Measurements from ENCODE around the gene ADCY3. TPM values are rescaled to one million over a fixed set of nuclear protein-coding genes. Genes with fewer than 3 reads are reported as not detected.
A peak's percentile ranks its signal among the peaks of the same experiment; 100 is the strongest.

The ADCY3 gene
- total RNA-seq, 2 experiments from 2014 or later, result 55.4 to 55.7 TPM

DNA sequence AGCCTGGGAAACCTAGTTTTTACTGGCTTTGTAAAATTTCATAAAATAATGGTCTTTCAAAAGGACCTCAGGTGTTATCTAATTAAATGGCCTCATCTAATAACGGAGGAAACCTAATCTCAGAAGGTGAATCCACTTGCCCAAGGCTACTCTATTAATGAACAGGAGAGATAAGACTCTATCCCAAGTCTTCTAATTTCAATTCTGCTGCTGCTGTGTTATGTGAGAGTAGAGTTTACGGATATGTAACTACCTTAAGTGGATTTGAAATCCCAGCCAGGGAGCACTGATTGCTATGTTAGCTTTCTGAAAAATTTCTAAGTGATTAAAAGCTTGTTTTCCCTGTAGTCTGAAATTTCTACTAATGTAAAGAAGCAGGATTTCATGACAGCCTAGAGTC lies 17.2 kb upstream of the ADCY3 start:
- H3K4me3 Mint-ChIP-seq, result no peak overlapping the region
- no peak for DNase-seq
- no peak overlapping the region for H3K27ac Mint-ChIP-seq
- H3K36me3 Mint-ChIP-seq, result no peaks in the 10 kb centered on the region
- H3K9me3 Mint-ChIP-seq, result no peaks in the 10 kb centered on the region
- H3K27me3 Mint-ChIP-seq, result peaks cover 3% of the 10 kb centered on the region
- no peaks in the 10 kb centered on the region for H3K4me1 Mint-ChIP-seq

DNA sequence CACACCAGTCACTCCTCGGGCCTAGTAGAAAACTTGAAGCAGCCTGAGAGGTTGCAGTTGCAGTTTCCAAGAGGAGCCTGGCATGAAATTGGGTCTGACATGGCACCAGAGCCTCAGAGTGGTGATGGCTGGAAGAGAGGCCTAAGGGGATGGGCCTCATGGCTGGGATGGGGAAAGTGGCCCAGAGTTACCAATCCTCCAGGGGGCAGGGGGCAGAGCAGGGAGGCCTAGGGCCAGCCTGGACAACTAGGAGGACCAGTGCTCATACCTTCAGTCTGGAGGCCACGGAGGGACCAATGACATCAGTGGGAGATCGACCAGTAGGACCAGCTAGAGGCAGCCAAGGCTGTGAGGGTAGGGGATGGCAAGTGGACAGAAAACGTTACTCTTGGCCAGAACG lies 15.1 kb upstream of the ADCY3 start:
- Mint-ChIP-seq H3K9me3 (no peaks in the 10 kb centered on the region), H3K4me3 (no peak overlapping the region), H3K36me3 (no peaks in the 10 kb centered on the region), H3K27ac (no peak overlapping the region), H3K27me3 (peaks cover 3% of the 10 kb centered on the region), H3K4me1 (peaks cover 6% of the 10 kb centered on the region)
- no peak for DNase-seq

DNA sequence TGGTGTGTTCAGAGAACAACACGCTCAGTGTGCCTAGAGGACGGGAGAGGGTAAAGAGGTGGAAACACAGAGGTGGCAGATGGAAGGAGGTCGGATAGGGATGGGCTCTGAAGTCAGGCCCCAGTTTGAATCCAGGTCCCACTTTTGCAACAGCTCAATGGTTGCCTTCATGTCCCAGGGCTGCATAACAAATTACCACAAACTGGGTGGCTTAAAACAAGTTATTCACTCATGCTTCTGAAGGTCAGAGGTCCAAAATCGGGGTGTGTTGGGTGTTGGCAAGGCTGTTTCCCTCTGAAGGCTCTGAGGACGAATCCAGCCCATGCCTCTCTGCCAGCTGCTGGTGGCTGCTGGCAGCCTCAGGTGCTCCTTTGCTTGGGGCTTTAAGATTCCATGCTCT lies 12.7 kb upstream of the ADCY3 start:
- H3K4me3 Mint-ChIP-seq, result no peak overlapping the region
- no peaks in the 10 kb centered on the region for H3K9me3 Mint-ChIP-seq
- H3K36me3 Mint-ChIP-seq, result no peaks in the 10 kb centered on the region
- peaks cover 3% of the 10 kb centered on the region for H3K27me3 Mint-ChIP-seq
- H3K27ac Mint-ChIP-seq, result no peak overlapping the region
- peaks cover 6% of the 10 kb centered on the region for H3K4me1 Mint-ChIP-seq
- DNase-seq, result no peak

DNA sequence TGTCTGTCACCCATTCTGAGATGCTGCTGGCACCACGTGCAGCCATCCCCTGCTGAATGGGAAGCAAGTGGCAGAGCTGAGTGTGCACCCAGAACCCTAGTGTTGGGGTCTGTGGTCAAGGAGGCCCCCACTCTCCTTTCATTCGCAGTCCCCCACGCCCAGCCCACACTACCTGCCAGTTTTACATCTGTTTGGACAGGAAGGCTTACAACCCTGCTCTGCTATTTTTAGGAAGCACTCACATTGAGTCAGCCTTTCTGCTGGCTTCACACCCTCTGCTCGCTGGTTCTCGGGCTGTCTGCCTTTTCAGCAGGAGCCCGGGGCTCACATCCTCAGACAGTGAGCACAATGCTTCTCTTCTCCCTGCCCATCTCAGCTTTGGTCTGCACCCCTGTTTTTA lies 10.7 kb upstream of the ADCY3 start:
- Mint-ChIP-seq H3K27ac (no peak overlapping the region), H3K36me3 (no peaks in the 10 kb centered on the region), H3K27me3 (peaks cover 3% of the 10 kb centered on the region), H3K9me3 (no peaks in the 10 kb centered on the region), H3K4me1 (peaks cover 14% of the 10 kb centered on the region), H3K4me3 (no peak overlapping the region)
- peak; percentile 24 for DNase-seq

DNA sequence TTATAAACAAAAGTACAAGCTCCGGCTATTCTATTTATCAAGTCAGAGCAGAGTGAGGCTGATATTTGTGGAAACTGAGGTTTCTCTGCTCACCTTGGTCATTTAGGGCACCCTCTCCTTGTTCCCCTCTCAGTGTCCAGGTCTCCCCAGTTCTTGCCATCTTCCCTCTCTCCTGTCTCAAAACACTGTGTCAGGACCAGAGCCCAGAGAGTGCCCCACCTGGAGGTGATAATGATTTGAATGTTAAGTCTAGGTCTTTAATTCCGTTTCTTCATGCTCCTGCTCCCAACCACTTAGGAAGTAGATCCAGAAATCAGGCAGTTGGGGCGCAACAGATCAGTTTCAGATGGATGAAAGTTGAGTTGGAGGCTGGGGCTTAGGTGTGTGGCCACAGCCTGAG lies 9.2 kb upstream of the ADCY3 start:
- no peak for DNase-seq
- Mint-ChIP-seq H3K4me3 (no peak overlapping the region), H3K36me3 (no peaks in the 10 kb centered on the region), H3K9me3 (no peaks in the 10 kb centered on the region), H3K27me3 (peaks cover 3% of the 10 kb centered on the region), H3K4me1 (peaks cover 14% of the 10 kb centered on the region), H3K27ac (peak overlapping the region; percentile 1)

DNA sequence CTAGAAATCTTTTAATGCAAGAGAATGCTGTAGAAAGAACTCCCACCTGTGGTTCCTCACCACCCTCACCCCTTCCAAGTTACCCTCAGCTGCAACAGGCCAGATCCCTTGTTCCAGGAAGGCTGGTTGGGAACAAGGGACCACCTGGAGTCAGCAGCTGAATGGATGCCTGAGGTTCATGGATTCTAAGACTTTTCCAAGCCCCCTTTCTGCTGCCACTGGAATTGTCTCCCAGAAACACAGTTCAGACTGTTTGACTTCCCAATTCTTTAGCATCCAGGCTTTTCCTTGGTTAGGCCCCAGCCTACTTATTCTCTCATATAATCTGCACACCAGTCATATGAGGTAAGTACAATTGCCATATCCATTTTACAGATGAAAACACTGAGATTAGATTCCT lies 8.0 kb upstream of the ADCY3 start:
- Mint-ChIP-seq H3K9me3 (no peaks in the 10 kb centered on the region), H3K27me3 (peaks cover 8% of the 10 kb centered on the region), H3K27ac (no peak overlapping the region), H3K4me1 (peaks cover 14% of the 10 kb centered on the region), H3K36me3 (no peaks in the 10 kb centered on the region), H3K4me3 (no peak overlapping the region)
- DNase-seq, result no peak

DNA sequence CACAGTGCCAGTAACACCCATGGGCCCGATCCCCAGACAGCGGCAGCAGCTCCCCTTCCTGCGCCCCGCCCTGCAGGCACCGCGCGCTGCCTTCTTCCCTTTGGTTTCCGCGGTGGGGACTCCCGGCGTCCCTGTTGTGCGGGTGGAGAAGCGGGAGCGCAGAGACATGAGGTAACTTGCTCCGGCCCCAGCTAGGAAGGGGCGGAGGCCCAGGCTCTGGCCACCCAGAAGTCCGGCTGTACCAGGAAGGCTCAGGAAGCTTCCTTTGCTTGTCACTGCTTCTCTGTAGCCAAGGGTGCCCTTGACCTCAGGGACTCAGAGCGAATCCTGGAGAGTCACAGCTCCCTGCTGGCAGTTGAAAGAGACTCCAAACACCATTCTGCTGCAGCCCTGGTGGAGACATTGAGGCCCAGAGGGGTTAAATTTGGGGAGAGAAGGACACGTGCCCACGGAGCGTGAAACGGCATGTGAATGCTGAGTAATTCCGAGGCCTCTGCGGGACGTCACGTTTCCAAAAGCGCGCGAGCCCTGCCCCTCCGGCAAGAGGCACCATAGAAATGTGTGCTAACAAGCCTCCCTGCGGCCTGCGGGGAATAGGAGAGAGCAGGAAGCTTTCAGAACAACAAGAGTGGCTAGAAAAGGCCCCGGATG lies 6.7 kb upstream of the ADCY3 start:
- H3K4me3 Mint-ChIP-seq, result peak overlapping the region; percentile 29
- peak; percentile 35 for DNase-seq
- H3K27me3 Mint-ChIP-seq, result peaks cover 7% of the 10 kb centered on the region
- no peaks in the 10 kb centered on the region for H3K9me3 Mint-ChIP-seq
- no peaks in the 10 kb centered on the region for H3K36me3 Mint-ChIP-seq
- H3K27ac Mint-ChIP-seq, result peak overlapping the region; percentile 46
- peaks cover 14% of the 10 kb centered on the region for H3K4me1 Mint-ChIP-seq

DNA sequence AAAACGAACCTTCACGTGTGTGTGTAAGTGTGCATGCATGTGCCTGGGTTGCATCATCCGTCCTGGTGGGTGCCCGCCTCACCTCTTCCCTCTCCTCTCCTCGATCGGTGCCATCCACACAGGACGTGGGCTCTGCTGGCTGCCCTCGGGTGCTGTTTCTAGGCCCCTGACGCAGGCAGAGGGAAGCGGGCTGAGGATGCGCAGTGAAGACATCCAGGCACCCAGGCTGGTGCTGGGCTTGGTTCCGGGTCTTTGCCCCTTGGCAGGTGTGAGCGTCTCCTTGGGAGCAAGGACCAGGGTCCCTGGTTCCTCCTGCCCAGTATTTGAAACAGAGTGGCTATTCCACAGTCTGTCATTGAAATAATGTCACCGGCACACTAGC lies 6.2 kb upstream of the ADCY3 start:
- Mint-ChIP-seq H3K36me3 (no peaks in the 10 kb centered on the region), H3K4me3 (no peak overlapping the region), H3K27ac (no peak overlapping the region), H3K4me1 (peaks cover 14% of the 10 kb centered on the region), H3K27me3 (peaks cover 7% of the 10 kb centered on the region), H3K9me3 (no peaks in the 10 kb centered on the region)
- DNase-seq, result no peak

DNA sequence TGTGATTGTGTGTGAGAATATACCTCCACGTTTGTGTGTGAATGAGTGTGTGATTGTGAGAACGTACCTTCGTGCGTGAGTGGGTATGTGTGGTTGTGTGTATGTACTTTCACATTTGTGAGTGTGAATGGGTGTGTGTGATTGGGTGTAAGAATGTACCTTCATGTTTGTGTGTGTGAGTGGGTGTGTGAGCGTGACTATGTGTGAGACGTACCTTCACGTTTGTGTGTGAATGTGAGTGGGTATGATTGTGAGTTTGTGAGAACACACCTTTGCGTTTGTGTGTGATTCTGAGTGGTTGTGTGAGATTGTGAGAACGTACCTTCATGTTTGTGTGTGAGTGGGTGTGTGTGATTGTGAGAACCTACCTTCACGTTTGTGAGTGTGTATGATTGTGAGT lies 5.8 kb upstream of the ADCY3 start:
- Mint-ChIP-seq H3K27me3 (peaks cover 7% of the 10 kb centered on the region), H3K4me1 (peaks cover 12% of the 10 kb centered on the region), H3K9me3 (no peaks in the 10 kb centered on the region), H3K36me3 (no peaks in the 10 kb centered on the region), H3K27ac (no peak overlapping the region), H3K4me3 (no peak overlapping the region)
- DNase-seq, result no peak

DNA sequence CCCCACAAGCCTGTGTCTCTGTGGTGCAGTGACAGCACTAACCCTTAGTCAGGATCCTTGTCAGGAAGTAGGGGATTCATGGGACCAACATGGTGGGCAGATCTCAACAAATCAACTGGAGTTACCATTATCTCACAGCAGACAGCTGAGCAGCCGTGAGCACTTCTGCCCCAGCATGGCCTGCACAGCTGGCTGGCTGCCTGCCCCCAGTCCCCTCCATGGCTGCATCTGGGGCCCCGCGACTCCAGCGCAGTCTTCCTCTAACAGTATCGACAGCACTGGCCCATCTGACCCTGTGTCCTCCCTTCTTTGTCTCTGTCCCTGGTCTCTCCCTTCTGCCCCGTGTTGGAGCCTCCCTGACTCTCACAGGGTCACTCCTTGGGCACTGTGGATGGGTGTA lies 4.7 kb upstream of the ADCY3 start:
- Mint-ChIP-seq H3K27ac (no peak overlapping the region), H3K4me1 (peaks cover 12% of the 10 kb centered on the region), H3K36me3 (no peaks in the 10 kb centered on the region), H3K9me3 (no peaks in the 10 kb centered on the region), H3K4me3 (no peak overlapping the region), H3K27me3 (peaks cover 7% of the 10 kb centered on the region)
- DNase-seq, result no peak

DNA sequence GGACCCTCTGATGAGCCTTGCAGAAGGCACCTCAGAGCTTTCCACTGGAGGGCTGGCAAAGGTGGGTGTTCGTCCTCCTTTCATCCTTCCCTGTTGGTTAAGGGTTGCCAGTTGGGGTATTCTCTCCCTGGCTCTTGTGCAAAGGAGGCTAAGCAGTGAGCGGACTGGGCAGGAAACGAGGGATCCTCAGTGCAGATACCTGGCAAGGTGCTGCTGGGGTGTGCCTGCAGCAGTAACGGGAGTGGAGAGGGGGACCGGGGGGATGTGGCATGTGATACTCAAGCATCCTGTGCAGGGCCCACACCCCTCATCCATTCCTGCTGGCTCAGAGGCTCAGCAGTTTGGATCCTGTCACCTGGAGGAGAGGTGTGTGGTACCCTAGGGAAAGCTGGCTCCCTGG lies 4.2 kb upstream of the ADCY3 start:
- Mint-ChIP-seq H3K4me3 (no peak overlapping the region), H3K27me3 (peaks cover 7% of the 10 kb centered on the region), H3K4me1 (peaks cover 12% of the 10 kb centered on the region), H3K27ac (no peak overlapping the region), H3K9me3 (no peaks in the 10 kb centered on the region), H3K36me3 (peaks cover under 1% of the 10 kb centered on the region)
- no peak for DNase-seq

DNA sequence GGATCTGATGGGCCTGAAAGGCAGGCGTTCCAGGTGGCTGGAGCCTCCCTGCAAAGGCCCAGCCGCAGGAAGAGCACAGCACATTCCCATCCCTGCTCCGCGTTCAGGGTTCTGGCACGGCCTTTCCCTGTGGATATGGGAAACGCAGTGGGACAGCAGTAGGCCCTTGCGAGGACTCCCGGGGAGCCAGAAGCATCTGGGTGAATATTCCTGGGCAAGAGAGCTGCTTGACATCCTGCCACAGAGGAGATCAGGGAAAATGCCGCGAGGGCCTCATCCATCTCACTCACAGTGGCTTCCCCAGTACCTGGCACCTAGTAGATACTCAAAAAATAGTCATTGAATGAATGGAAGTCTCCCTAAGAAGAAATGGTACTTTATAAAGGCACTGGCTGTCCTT lies 3.1 kb upstream of the ADCY3 start:
- Mint-ChIP-seq H3K4me1 (peaks cover 19% of the 10 kb centered on the region), H3K27me3 (peaks cover 7% of the 10 kb centered on the region), H3K9me3 (no peaks in the 10 kb centered on the region), H3K36me3 (peaks cover 8% of the 10 kb centered on the region), H3K4me3 (no peak overlapping the region), H3K27ac (no peak overlapping the region)
- no peak for DNase-seq

DNA sequence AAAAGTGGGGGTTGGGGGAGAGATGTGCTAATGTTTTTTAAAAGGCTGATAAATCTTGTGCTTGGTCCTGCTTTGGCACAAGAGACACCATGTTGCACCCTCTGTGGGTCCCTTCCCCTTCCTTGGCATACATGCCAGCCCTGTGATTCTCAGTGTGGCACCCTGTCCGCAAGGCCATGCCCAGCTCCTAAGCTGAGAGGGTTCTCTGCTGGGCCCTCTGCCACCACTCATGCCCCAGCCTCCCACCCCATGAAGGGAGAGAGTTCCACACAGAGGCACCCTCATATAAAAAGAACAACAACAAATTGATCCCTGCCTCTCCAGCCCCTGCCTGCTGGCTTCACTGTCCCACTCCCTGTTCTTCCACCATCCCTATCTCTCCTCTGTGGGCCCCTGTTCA lies 2.5 kb upstream of the ADCY3 start:
- DNase-seq, result no peak
- no peak overlapping the region for H3K27ac Mint-ChIP-seq
- no peaks in the 10 kb centered on the region for H3K9me3 Mint-ChIP-seq
- H3K27me3 Mint-ChIP-seq, result peaks cover 7% of the 10 kb centered on the region
- H3K36me3 Mint-ChIP-seq, result peaks cover 13% of the 10 kb centered on the region
- H3K4me1 Mint-ChIP-seq, result peaks cover 25% of the 10 kb centered on the region
- H3K4me3 Mint-ChIP-seq, result no peak overlapping the region

DNA sequence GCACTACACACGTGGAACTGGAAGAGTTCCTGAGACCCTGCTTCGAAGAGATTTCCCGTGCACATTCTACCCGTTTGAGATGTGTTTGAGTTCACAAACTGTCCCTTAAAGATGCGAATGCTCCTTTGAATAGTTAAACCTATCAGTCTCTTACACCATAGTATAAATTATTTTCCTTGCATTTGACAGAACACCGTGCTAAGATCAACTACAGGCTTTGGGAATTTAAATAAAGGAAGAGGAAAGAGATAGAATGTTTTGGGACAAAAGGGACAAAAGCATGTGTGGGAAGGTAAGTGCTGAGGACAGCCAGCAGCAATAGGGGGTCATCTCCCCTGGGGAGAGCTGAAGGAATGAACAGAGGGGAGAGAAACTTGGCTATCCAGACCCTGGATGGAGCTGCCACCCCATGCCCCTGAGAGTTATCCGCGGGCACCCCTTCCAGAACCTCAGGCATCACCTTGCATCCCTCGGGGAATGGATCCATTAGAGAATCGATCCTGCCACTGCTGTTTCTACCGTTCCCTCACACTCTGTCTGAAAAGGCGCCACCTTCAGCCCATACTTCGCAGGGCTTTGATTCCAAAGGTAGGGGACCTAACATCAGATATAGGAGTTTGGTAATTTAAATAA lies 888 bp upstream of the ADCY3 start:
- H3K27ac Mint-ChIP-seq, result no peak overlapping the region
- no peak for DNase-seq

DNA sequence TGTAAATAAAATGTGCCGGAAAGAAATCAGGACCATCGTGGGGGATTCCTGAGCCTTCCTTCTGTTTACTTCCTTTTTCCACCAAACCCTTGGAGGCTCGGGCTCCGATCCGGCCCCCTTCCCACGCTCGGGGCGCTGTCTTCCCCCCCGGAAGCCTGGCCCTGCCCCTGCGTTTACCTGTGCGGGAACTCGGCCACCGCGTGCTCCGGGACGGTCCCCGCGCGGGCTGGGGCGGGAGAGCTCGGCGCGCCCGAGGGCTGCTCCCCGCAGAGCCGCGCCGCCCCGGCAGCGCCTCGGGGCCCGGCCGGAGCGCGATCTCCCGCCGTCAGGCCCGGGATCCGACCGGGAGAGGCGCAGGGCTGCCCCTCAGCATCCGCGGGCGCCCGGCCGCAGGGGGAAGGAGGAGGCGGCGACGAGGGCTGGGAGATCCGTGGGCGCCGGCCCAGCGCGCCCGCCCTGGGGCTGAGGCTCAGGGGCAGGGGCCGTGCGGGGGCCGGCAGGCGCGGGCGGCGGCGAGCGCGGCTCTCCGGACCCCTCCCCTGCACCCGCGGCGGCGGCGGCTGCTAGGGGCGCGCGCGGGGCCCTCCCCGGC lies 435 bp downstream of the ADCY3 start:
- Mint-ChIP-seq H3K4me3 (peak overlapping the region; percentile 88), H3K27ac (peak overlapping the region; percentile 85), H3K36me3 (peaks cover 20% of the 10 kb centered on the region), H3K4me1 (peaks cover 32% of the 10 kb centered on the region), H3K9me3 (no peaks in the 10 kb centered on the region), H3K27me3 (peaks cover 7% of the 10 kb centered on the region)
- peak; percentile 52 for DNase-seq

More for the DNA sequence above, 888 bp upstream of the ADCY3 start:
- peaks cover 7% of the 10 kb centered on the region for H3K27me3 Mint-ChIP-seq
- peak overlapping the region; percentile 59 for H3K4me3 Mint-ChIP-seq
- H3K9me3 Mint-ChIP-seq, result no peaks in the 10 kb centered on the region
- H3K36me3 Mint-ChIP-seq, result peaks cover 14% of the 10 kb centered on the region
- H3K4me1 Mint-ChIP-seq, result peaks cover 28% of the 10 kb centered on the region

DNA sequence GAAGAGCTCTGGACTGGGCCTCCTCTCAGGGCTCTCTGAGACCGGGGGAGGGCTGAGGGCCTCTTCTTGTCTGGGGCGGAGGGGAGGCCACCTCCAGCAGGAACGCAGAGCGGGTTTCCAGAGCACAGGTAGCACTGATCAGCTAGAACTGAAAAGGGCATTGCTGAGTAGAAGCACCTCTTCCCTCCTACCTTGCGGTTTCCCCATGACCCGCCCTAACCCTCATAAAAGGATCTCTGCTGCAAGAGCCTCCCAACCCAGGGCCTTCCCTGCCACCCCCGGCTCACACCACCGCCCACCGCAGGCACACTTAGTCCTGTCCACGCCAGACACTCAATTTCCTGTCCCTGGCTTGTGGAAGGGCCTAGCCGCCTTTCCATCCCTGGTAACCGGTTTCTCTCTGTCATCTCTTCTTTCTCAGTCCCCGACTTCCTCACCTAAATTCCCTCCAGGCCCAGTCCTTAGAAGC lies 966 bp downstream of the ADCY3 start:
- peak; percentile 75 for DNase-seq
- Mint-ChIP-seq H3K9me3 (no peaks in the 10 kb centered on the region), H3K4me3 (peak overlapping the region; percentile 88), H3K4me1 (peaks cover 33% of the 10 kb centered on the region), H3K27ac (peak overlapping the region; percentile 85), H3K27me3 (peaks cover 5% of the 10 kb centered on the region), H3K36me3 (peaks cover 22% of the 10 kb centered on the region)

All from activated naive CD8-positive, alpha-beta T cell treated with anti-CD3 and anti-CD28 coated beads for 36 hours (primary cell).